ENCODE data around the gene GALNT7. TPM values are rescaled to one million over a fixed set of nuclear protein-coding genes. Genes with fewer than 3 reads are reported as not detected.

The GALNT7 gene
- total RNA-seq, 1 experiment from 2014 or later, result 16.8 TPM

GRCh38 chr4:173270312-173271027, 101.9 kb downstream of the GALNT7 start:
- H3K27ac Mint-ChIP-seq (ENCODE audit: unreplicated experiment), result no peak overlapping the region
- POLR2A ChIA-PET, result no interaction called here
- BruUV-seq (replicated peaks), result no TSS peak

DNA sequence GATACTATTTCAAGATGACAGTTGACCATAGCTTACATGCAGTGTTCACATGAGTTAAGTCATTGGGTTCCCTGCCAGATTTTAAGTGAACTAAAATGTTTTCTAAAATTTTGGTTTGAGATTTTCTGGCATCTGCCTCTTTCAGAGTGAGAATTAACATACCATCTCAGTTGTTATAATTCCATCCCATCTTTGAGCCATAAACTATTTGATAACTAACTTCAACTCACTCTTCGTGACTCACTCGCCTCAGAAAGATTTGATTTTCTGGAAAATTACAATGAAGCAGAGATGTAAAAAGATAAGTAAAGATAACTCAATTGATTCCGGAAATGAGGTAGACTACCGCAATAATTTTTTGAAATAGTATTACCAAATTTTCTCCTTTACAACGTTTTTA, 103.7 kb downstream of the GALNT7 start:
- intact Hi-C loops (cut with micrococcal nuclease; ENCODE audit: unreplicated experiment), result no loop called here
- H3K4me3 Mint-ChIP-seq (ENCODE audit: unreplicated experiment), result no peak overlapping the region
- no peaks in the 10 kb centered on the region for H3K36me3 ChIP-seq (ENCODE audit: control insufficient read depth, insufficient read depth, low read length)
- no peaks in the 10 kb centered on the region for H3K27me3 ChIP-seq (replicated peaks; ENCODE audit: control insufficient read depth, insufficient read depth, low read length)
- ChIA-PET CTCF (no interaction called here), POLR2A (no interaction called here)
- H3K4me1 ChIP-seq, result no peaks in the 10 kb centered on the region
- no peak for TF ChIP-seq CTCF (IDR thresholded peaks at IDR 0.05; ENCODE audit: insufficient read depth in 1 of 2, low read depth in 1 of 2, low read length in 1 of 2, severe bottlenecking in 1 of 2, unreplicated experiment in 1 of 2)
- no peaks in the 10 kb centered on the region for H3K36me3 Mint-ChIP-seq (ENCODE audit: insufficient read depth, unreplicated experiment)
- H3K4me1 Mint-ChIP-seq (ENCODE audit: low read depth, unreplicated experiment), result no peaks in the 10 kb centered on the region
- H3K9me3 ChIP-seq, result no peaks in the 10 kb centered on the region
- BruUV-seq (replicated peaks), result no TSS peak
- DNase-seq, result no peak
- H3K4me3 ChIP-seq (ENCODE audit: low read depth, low read length), result no peak overlapping the region
- no peak overlapping the region for H3K27ac Mint-ChIP-seq (ENCODE audit: unreplicated experiment)
- no peaks in the 10 kb centered on the region for H3K9me3 Mint-ChIP-seq (ENCODE audit: unreplicated experiment)
- no peaks in the 10 kb centered on the region for H3K27me3 Mint-ChIP-seq (ENCODE audit: insufficient read depth, unreplicated experiment)

More at GRCh38 chr4:173270312-173271027, 101.9 kb downstream of the GALNT7 start:
- no peaks in the 10 kb centered on the region for H3K27me3 ChIP-seq (replicated peaks; ENCODE audit: control insufficient read depth, insufficient read depth, low read length)
- intact Hi-C loops (cut with micrococcal nuclease; ENCODE audit: unreplicated experiment), result no loop called here
- no peaks in the 10 kb centered on the region for H3K9me3 ChIP-seq
- Mint-ChIP-seq H3K9me3 (ENCODE audit: unreplicated experiment) (no peaks in the 10 kb centered on the region), H3K4me3 (ENCODE audit: unreplicated experiment) (no peak overlapping the region), H3K4me1 (ENCODE audit: low read depth, unreplicated experiment) (no peaks in the 10 kb centered on the region), H3K36me3 (ENCODE audit: insufficient read depth, unreplicated experiment) (no peaks in the 10 kb centered on the region), H3K27me3 (ENCODE audit: insufficient read depth, unreplicated experiment) (no peaks in the 10 kb centered on the region)
- no peak overlapping the region for H3K4me3 ChIP-seq (ENCODE audit: low read depth, low read length)
- H3K4me1 ChIP-seq, result no peaks in the 10 kb centered on the region
- TF ChIP-seq CTCF (IDR thresholded peaks at IDR 0.05; ENCODE audit: insufficient read depth in 1 of 2, low read depth in 1 of 2, low read length in 1 of 2, severe bottlenecking in 1 of 2, unreplicated experiment in 1 of 2), result no peak
- no peaks in the 10 kb centered on the region for H3K36me3 ChIP-seq (ENCODE audit: control insufficient read depth, insufficient read depth, low read length)
- no peak for DNase-seq
- CTCF ChIA-PET, result no interaction called here

- Mint-ChIP-seq H3K4me3 (ENCODE audit: unreplicated experiment) (no peak overlapping the region), H3K4me1 (ENCODE audit: low read depth, unreplicated experiment) (no peaks in the 10 kb centered on the region), H3K27me3 (ENCODE audit: insufficient read depth, unreplicated experiment) (no peaks in the 10 kb centered on the region), H3K9me3 (ENCODE audit: unreplicated experiment) (no peaks in the 10 kb centered on the region), H3K36me3 (ENCODE audit: insufficient read depth, unreplicated experiment) (no peaks in the 10 kb centered on the region), H3K27ac (ENCODE audit: unreplicated experiment) (no peak overlapping the region)
- no peak for DNase-seq
- no TSS peak for BruUV-seq (replicated peaks)
- H3K9me3 ChIP-seq, result no peaks in the 10 kb centered on the region
- intact Hi-C loops (cut with micrococcal nuclease; ENCODE audit: unreplicated experiment), result no loop called here
- H3K4me3 ChIP-seq (ENCODE audit: low read depth, low read length), result no peak overlapping the region
- ChIA-PET POLR2A (no interaction called here), CTCF (no interaction called here)
- no peaks in the 10 kb centered on the region for H3K4me1 ChIP-seq
- H3K27me3 ChIP-seq (replicated peaks; ENCODE audit: control insufficient read depth, insufficient read depth, low read length), result no peaks in the 10 kb centered on the region
- no peaks in the 10 kb centered on the region for H3K36me3 ChIP-seq (ENCODE audit: control insufficient read depth, insufficient read depth, low read length)
- TF ChIP-seq CTCF (IDR thresholded peaks at IDR 0.05; ENCODE audit: insufficient read depth in 1 of 2, low read depth in 1 of 2, low read length in 1 of 2, severe bottlenecking in 1 of 2, unreplicated experiment in 1 of 2), result no peak
These were observed 104.4 kb downstream of the GALNT7 start for GRCh38 chr4:173272996-173273395.

Measured in Caco-2 (cell line).